LHCN-M2 (cell line): ENCODE results near the gene MTMR11. TPM values are rescaled to one million over a fixed set of nuclear protein-coding genes. Genes with fewer than 3 reads are reported as not detected.

ENCODE experiments used
- DNase-seq: peaks from one replicate; pipeline ENCODE4 v3.0.0-alpha.2; 2012; ENCODE audit warnings: low read depth
- total RNA-seq: library from RNA; depleted of rRNA; stranded (reverse); fragments of >200 nt; gene quantifications from 2 replicates; pipeline ENCODE4 v1.2.3, GENCODE V29; 2014

The MTMR11 gene
- total RNA-seq, 1 experiment from 2014 or later = 7.6 TPM

DNA sequence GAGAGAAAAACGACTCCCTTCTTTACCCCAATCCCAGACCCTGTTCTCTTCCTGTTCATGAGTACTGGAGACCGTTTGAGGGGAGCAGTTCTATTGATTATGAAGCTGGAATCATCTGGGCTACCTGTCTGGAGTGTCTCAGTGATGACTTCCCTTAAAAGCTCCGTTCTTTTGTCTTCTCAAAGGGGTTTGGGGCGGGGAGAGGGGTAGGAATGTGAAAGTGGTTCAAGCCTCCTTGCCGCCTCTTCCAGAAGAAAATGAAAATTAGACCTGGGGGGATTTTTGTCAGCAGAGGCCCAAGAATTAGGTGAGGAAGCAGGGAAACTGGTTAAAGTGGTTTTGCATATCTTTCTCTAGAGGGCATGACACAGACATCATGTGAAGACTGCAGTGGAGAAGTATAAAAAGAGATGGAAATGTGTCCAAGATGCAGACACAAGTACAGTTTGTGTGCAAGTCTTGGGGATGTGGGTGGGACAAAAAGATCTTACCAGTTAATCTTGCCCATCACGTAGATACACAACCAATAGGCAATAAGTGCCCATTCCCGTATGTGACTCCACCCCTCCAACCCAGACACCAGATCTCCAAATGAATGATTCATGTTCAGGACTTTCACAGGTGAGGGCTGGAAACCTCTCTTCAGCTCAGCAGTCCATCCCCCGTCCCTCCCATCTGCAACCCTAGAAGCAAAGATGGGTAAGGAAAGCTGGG lies 470 bp upstream of the MTMR11 start:
- DNase-seq = peak; percentile 51

DNA sequence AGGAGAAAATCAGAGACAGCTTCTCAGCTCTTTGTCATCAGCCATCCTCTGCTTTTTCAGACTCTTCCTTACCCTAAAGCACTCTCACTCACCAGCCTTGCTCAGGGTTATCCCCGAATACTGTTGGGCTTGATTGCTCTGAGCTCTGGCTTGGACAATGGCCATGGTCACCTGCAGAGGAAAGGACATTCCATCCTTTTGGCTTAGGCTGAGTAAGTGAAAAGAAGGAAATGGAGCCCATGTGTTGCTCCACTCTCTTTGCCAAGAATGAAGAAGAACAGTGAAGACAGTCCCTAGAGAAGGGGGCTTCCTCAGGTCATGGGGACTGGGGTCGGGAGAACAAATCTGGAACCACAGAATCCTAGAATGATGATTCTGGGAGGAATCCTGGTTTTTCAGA lies 2.3 kb downstream of the MTMR11 start:
- no peak for DNase-seq

DNA sequence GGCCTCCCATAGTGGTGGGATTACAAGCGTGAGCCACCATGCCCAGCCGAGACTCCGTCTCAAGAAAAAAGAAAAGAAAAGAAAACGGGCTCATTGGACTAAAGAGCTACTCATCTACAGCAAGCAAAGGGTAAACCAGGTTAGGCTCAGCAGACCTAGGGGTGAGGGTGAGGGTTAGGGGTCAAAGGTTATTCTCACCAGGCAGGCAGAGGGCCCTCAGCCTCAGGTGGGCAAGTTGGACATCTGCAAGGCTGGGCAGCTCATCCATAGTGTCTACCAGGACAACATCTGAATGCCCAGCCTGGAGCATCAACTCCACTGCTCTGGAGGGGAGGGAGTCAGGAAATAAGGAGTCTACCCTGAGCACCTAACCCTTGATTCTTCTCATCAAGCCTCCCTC lies 3.5 kb downstream of the MTMR11 start:
- no peak for DNase-seq

DNA sequence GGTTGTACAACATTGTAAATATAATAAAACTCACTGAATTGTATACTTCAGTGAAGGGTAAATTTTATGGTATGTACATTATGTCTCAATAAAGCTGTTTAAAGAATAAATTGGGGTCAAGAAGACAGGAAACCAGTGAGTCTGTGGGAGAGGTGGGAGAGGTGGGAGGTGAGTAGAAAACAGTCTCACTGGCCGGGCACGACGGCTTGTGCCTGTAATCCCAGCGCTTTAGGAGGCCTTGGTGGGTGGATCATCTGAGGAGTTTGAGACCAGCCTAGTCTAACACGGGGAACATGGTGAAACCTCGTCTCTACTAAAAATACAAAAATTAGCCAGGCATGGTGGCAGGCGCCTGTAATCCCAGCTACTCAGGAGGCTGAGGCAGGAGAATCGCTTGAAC lies 4.2 kb downstream of the MTMR11 start:
- no peak for DNase-seq

DNA sequence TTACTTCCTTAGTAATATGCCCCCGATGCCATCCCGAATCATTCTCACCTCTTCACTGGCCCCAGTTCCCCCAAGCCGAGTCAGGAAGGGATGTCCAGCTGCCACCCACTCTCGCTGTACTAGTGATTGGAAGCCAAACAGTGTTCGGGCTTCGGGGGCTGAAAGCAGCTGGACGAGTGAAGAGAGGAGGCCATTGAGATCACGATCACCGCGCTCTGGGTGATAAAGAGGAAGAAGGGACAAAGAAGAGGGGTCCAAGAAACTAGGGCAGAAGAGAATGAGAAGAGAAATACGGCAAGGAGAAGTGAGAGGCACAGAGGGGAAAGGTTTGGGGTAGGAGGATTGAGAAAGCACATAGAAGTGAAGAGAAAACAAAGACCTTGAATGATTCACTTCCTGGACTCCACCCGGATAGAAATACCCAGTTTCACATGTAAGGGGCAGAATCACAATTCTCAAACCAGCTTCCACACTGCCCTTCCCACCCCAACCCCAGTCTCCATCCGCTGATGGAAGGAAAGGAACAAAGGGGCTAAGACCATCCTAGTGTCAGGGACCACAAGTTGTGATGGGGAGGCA lies 5.4 kb downstream of the MTMR11 start:
- DNase-seq = no peak

DNA sequence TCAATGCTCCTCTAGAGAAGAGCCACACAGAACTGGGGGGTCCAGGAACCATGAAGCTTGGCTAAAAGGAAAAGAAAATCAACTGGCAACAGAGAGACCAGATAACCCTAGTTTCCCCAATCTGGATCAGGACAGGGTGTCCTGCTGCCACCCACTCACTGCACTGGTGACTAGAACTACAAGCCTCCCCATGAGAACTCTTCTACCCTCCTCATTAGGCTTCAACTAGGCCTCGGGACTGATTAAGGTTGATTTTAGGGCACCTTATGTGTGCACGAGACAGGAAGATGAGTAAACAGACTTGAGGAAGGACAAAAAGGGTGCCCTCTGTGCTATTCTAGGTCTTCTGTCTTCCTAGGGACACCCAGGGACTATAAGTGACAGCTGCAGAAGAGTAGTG lies 6.8 kb downstream of the MTMR11 start:
- DNase-seq = no peak

GRCh38 chr1:149928401-149928724 lies 8.3 kb downstream of the MTMR11 start:
- no peak for DNase-seq

GRCh38 chr1:149927563-149928400 lies 8.9 kb downstream of the MTMR11 start, which contains the start of gene SF3B4:
SF3B4 (minus strand) TSS chr1:149927803; CDS start chr1:149927759, 44 bp downstream.
- DNase-seq = peak; percentile 89

GRCh38 chr1:149927056-149927562 lies 9.6 kb downstream of the MTMR11 start:
- DNase-seq = peak; percentile 15

GRCh38 chr1:149926296-149926695 lies 10.4 kb downstream of the MTMR11 start:
- no peak for DNase-seq

DNA sequence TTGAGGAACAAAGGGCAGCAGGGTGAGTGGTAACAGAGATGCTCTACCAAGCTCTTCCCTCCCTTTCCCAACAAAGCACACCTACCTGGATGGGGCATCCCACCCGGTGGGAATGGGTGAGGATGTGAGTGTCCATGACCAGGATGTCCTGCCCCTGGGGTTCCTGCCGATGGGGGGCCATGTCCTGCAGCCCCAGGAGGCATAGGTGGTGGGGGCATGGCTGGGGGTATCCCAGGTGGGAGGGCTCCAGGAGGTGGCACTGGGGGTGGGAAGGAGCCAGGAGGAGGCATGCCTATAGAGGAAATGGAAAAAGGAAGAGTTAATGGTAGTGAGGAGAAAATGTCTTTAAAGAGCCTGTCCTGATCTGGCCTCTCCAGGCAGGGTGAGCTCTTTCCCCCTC lies 10.9 kb downstream of the MTMR11 start:
- no peak for DNase-seq

DNA sequence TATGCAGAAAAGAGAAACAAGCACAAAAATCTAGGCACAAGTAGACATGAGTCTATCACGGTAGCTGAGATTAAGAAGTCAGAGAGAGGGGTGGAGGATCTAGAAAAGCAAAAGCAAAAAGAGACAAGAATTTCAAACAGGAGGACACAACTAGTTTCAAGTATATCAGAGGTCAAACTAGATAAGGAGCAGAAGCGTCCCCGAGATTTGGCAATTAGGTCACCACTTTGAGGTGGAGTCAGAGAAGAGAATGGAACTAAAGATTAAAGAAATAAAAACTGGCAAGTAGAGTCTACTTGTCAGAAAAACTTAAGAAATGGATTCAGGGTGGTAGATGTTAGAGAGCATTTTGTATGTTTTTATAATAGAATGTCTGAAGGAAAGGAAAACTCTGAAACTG lies 11.3 kb downstream of the MTMR11 start:
- DNase-seq = no peak

GRCh38 chr1:149923626-149924025 lies 13.1 kb downstream of the MTMR11 start:
- no peak for DNase-seq

DNA sequence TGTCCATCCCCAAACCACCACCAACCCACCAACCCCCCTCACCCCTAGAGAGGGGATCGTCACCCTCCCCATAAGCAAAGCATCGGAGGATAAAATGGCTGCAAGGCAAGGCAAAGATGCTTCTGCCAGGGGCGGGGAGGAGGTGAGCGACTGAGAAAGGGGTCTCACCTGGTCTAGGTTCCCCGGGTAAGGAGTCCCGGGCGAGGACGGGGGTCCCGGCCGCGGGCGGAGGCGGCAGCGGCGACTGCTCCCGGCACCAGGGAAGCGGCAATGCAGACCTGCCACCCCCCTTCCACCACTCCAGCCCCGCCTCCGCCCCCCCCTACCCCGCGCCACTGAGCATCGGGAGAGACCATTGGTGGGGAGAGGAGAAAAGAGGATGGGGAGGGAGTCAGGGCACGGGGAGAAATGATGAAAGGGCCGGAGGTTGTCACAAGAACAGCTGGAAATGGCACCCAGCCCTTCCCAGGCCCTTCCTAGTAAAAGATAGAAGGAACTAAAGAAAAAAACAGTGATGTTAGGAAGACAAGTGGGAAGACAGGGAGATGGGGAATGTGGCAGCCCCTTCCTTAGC lies 19.0 kb downstream of the MTMR11 start, which contains the start of gene SV2A:
SV2A (minus strand) TSS at position 274 of the 574 bp plus-strand sequence. CDS start 4,004 bp downstream, outside the sequence.
- DNase-seq = peak; percentile 69

GRCh38 chr1:149916898-149917252 lies 19.8 kb downstream of the MTMR11 start:
- no peak for DNase-seq

GRCh38 chr1:149916193-149916897 lies 20.3 kb downstream of the MTMR11 start:
- DNase-seq = no peak

DNA sequence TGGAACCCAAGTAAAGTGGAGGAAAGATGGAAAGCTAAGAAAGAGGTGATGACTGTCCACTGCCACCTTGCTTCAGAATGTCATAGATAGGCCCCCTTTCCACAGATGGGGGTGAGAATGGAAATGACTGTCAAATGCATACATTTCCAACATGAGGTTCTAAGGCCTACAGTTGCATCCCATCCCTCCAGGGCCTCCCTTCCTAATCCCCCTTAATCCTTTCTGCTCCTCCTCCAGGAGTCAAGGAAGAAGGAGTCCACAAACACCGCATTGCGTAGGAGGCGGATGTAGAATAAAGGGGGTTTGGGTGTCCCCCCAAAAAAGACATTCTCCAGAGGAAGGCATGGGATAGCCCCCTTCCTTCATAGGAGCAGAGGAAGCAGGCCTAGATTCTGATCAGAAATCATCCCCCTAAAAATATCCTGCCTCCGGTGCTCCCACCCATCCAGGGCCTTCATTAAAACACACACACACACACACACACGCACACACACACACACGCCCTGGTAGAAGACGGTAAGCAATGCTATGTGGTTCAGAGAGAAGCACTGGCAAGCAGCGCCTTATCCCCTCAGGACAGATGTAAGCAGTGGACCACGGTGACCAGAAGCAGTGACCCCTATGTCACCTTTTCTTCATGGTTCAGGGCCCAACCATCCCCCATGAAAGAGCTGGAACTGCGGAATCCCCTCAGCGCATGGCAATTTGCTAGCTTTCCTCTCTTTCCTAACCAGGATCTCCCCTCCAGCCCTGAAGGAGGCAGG lies 21.1 kb downstream of the MTMR11 start:
- no peak for DNase-seq

DNA sequence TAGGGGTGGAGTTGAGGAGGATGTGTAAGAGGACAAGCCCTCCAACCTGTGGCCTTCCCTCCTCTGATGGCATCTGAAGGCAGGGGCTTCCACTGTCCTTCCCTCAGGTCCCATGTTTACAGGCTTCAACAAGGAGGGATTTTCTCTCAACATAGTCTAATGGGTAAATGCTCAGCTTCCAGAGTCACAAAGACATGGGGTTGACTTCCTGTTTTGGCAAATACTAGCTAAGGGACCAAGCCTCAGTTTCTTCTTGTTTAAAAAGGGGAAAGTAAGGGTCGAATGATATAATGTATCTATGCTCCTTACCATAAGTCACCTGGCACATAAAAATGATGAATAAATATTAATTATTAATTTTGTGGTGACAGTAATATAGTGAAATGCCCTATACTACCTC lies 22.1 kb downstream of the MTMR11 start:
- no peak for DNase-seq

DNA sequence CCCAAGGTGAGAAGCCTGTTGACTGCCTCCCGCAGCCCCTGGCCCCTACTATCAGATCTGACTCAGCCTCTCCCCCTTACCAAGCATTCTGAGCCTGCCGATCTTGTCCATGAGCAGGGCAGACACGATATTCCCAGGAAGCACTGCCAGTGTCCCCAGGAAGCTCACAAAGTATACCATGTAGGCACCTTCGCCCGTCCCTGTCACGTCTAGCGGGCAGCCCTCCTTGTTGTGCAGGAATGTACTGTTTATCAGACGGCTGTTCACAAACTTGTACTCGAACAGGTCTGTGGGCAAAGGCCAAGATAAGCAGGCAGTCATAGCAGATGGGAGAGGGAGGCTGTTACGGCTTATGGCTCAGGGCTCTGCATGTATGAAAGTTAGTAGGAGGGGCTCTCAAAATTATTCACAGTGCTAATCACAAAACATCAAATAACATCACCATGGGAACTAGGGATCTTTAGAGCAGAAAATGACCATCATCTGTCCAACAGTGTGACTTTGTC lies 30.1 kb downstream of the MTMR11 start:
- DNase-seq = no peak

GRCh38 chr1:149903836-149904491 lies 32.7 kb downstream of the MTMR11 start:
- DNase-seq = no peak
